ENCODE data around the gene METTL14.

METTL14 gene

GRCh38 chr4:118738090-118738489, 52.9 kb downstream of the METTL14 start:
- Histone ChIP-seq H3K4me3 (ENCODE audit: low read length) (no peak overlapping the region), H3K9me3 (ENCODE audit: control insufficient read depth, low read length) (no peaks in the 10 kb centered on the region), H3K4me1 (ENCODE audit: control insufficient read depth, insufficient read depth, low read length) (no peaks in the 10 kb centered on the region), H3K36me3 (ENCODE audit: control insufficient read depth, insufficient read depth, low read length) (no peaks in the 10 kb centered on the region), H3K9ac (ENCODE audit: low read length) (no peak overlapping the region), H3K27me3 (ENCODE audit: control insufficient read depth, insufficient read depth, low read length) (no peaks in the 10 kb centered on the region)

GRCh38 chr4:118739022-118739713, 54.0 kb downstream of the METTL14 start:
- H3K36me3 ChIP-seq (ENCODE audit: control insufficient read depth, insufficient read depth, low read length) = no peaks in the 10 kb centered on the region
- H3K27me3 ChIP-seq (ENCODE audit: control insufficient read depth, insufficient read depth, low read length) = no peaks in the 10 kb centered on the region
- no peaks in the 10 kb centered on the region for H3K4me1 ChIP-seq (ENCODE audit: control insufficient read depth, insufficient read depth, low read length)
- no peak overlapping the region for H3K9ac ChIP-seq (ENCODE audit: low read length)
- no peak overlapping the region for H3K4me3 ChIP-seq (ENCODE audit: low read length)
- H3K9me3 ChIP-seq (ENCODE audit: control insufficient read depth, low read length) = no peaks in the 10 kb centered on the region

- H3K4me1 ChIP-seq (ENCODE audit: control insufficient read depth, insufficient read depth, low read length) = no peaks in the 10 kb centered on the region
- H3K9ac ChIP-seq (ENCODE audit: low read length) = no peak overlapping the region
- no peak overlapping the region for H3K4me3 ChIP-seq (ENCODE audit: low read length)
- no peaks in the 10 kb centered on the region for H3K9me3 ChIP-seq (ENCODE audit: control insufficient read depth, low read length)
- no peaks in the 10 kb centered on the region for H3K27me3 ChIP-seq (ENCODE audit: control insufficient read depth, insufficient read depth, low read length)
- H3K36me3 ChIP-seq (ENCODE audit: control insufficient read depth, insufficient read depth, low read length) = no peaks in the 10 kb centered on the region
Measured at GRCh38 chr4:118740869-118741268, 55.7 kb downstream of the METTL14 start.

- Histone ChIP-seq H3K4me3 (ENCODE audit: low read length) (no peak overlapping the region), H3K9ac (ENCODE audit: low read length) (no peak overlapping the region), H3K36me3 (ENCODE audit: control insufficient read depth, insufficient read depth, low read length) (no peaks in the 10 kb centered on the region)
Measured at GRCh38 chr4:118741301-118741855, 56.2 kb downstream of the METTL14 start.

GRCh38 chr4:118742050-118742449, 56.9 kb downstream of the METTL14 start:
- Histone ChIP-seq H3K36me3 (ENCODE audit: control insufficient read depth, insufficient read depth, low read length) (no peaks in the 10 kb centered on the region), H3K4me1 (ENCODE audit: control insufficient read depth, insufficient read depth, low read length) (no peaks in the 10 kb centered on the region), H3K4me3 (ENCODE audit: low read length) (no peak overlapping the region), H3K27me3 (ENCODE audit: control insufficient read depth, insufficient read depth, low read length) (no peaks in the 10 kb centered on the region), H3K9me3 (ENCODE audit: control insufficient read depth, low read length) (no peaks in the 10 kb centered on the region), H3K9ac (ENCODE audit: low read length) (no peak overlapping the region)

More at GRCh38 chr4:118741301-118741855, 56.2 kb downstream of the METTL14 start:
- no peaks in the 10 kb centered on the region for H3K9me3 ChIP-seq (ENCODE audit: control insufficient read depth, low read length)
- H3K4me1 ChIP-seq (ENCODE audit: control insufficient read depth, insufficient read depth, low read length) = no peaks in the 10 kb centered on the region
- no peaks in the 10 kb centered on the region for H3K27me3 ChIP-seq (ENCODE audit: control insufficient read depth, insufficient read depth, low read length)

- Histone ChIP-seq H3K4me3 (ENCODE audit: low read length) (no peak overlapping the region), H3K36me3 (ENCODE audit: control insufficient read depth, insufficient read depth, low read length) (no peaks in the 10 kb centered on the region), H3K27me3 (ENCODE audit: control insufficient read depth, insufficient read depth, low read length) (no peaks in the 10 kb centered on the region), H3K4me1 (ENCODE audit: control insufficient read depth, insufficient read depth, low read length) (no peaks in the 10 kb centered on the region), H3K9ac (ENCODE audit: low read length) (no peak overlapping the region), H3K9me3 (ENCODE audit: control insufficient read depth, low read length) (no peaks in the 10 kb centered on the region)
Measured at GRCh38 chr4:118743867-118744266, 58.7 kb downstream of the METTL14 start.

GRCh38 chr4:118745357-118745756, 60.2 kb downstream of the METTL14 start:
- Histone ChIP-seq H3K4me3 (ENCODE audit: low read length) (no peak overlapping the region), H3K36me3 (ENCODE audit: control insufficient read depth, insufficient read depth, low read length) (no peaks in the 10 kb centered on the region), H3K27me3 (ENCODE audit: control insufficient read depth, insufficient read depth, low read length) (no peaks in the 10 kb centered on the region), H3K4me1 (ENCODE audit: control insufficient read depth, insufficient read depth, low read length) (no peaks in the 10 kb centered on the region), H3K9me3 (ENCODE audit: control insufficient read depth, low read length) (no peaks in the 10 kb centered on the region), H3K9ac (ENCODE audit: low read length) (no peak overlapping the region)

- H3K9ac ChIP-seq (ENCODE audit: low read length) = no peak overlapping the region
- H3K4me3 ChIP-seq (ENCODE audit: low read length) = no peak overlapping the region
- H3K36me3 ChIP-seq (ENCODE audit: control insufficient read depth, insufficient read depth, low read length) = peaks cover 2% of the 10 kb centered on the region
- no peaks in the 10 kb centered on the region for H3K4me1 ChIP-seq (ENCODE audit: control insufficient read depth, insufficient read depth, low read length)
- no peaks in the 10 kb centered on the region for H3K27me3 ChIP-seq (ENCODE audit: control insufficient read depth, insufficient read depth, low read length)
- H3K9me3 ChIP-seq (ENCODE audit: control insufficient read depth, low read length) = no peaks in the 10 kb centered on the region
Measured at GRCh38 chr4:118746251-118746919, 61.2 kb downstream of the METTL14 start.

GRCh38 chr4:118749347-118749988, 64.3 kb downstream of the METTL14 start:
- Histone ChIP-seq H3K36me3 (ENCODE audit: control insufficient read depth, insufficient read depth, low read length) (peaks cover 4% of the 10 kb centered on the region), H3K27me3 (ENCODE audit: control insufficient read depth, insufficient read depth, low read length) (no peaks in the 10 kb centered on the region), H3K9me3 (ENCODE audit: control insufficient read depth, low read length) (no peaks in the 10 kb centered on the region), H3K4me1 (ENCODE audit: control insufficient read depth, insufficient read depth, low read length) (peaks cover 11% of the 10 kb centered on the region), H3K4me3 (ENCODE audit: low read length) (no peak overlapping the region), H3K9ac (ENCODE audit: low read length) (no peak overlapping the region)

- H3K4me3 ChIP-seq (ENCODE audit: low read length) = no peak overlapping the region
- H3K9ac ChIP-seq (ENCODE audit: low read length) = no peak overlapping the region
- H3K9me3 ChIP-seq (ENCODE audit: control insufficient read depth, low read length) = no peaks in the 10 kb centered on the region
- no peaks in the 10 kb centered on the region for H3K27me3 ChIP-seq (ENCODE audit: control insufficient read depth, insufficient read depth, low read length)
- peaks cover 4% of the 10 kb centered on the region for H3K36me3 ChIP-seq (ENCODE audit: control insufficient read depth, insufficient read depth, low read length)
- peaks cover 12% of the 10 kb centered on the region for H3K4me1 ChIP-seq (ENCODE audit: control insufficient read depth, insufficient read depth, low read length)
Measured at GRCh38 chr4:118751629-118752323, 66.6 kb downstream of the METTL14 start.

GRCh38 chr4:118752551-118752950, 67.4 kb downstream of the METTL14 start:
- H3K4me1 ChIP-seq (ENCODE audit: control insufficient read depth, insufficient read depth, low read length) = peaks cover 12% of the 10 kb centered on the region
- H3K9me3 ChIP-seq (ENCODE audit: control insufficient read depth, low read length) = no peaks in the 10 kb centered on the region
- H3K9ac ChIP-seq (ENCODE audit: low read length) = no peak overlapping the region
- H3K27me3 ChIP-seq (ENCODE audit: control insufficient read depth, insufficient read depth, low read length) = no peaks in the 10 kb centered on the region
- H3K4me3 ChIP-seq (ENCODE audit: low read length) = no peak overlapping the region
- H3K36me3 ChIP-seq (ENCODE audit: control insufficient read depth, insufficient read depth, low read length) = peaks cover 4% of the 10 kb centered on the region

All from mucosa of stomach (tissue), 1 donor.